ENCODE results near the gene ZNF330.

The ZNF330 gene

DNA sequence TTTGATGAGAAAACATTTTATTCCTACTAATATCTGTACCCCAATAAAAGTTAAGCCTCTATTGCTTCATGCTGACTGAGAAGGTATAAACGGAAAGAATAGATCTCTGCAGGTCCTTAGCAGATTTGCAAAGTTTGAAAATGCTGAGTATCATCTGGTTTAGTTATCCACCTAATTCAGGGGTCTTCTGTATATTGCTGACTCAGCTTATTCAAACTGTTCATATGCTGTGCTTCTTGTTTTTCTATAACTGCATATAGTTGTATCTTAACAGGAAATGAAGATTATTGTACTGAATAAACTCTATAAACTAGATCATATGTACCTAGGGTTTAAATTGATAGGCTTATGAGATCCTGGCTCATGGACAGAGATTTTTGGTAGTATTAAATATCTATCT lies 23.7 kb downstream of the ZNF330 start:
- Histone ChIP-seq H3K27me3 (ENCODE audit: insufficient read depth, poor library complexity, severe bottlenecking) (no peaks in the 10 kb centered on the region), H3K4me1 (ENCODE audit: insufficient read depth, poor library complexity, severe bottlenecking) (peaks cover 9% of the 10 kb centered on the region), H3K4me3 (ENCODE audit: severe bottlenecking) (no peak overlapping the region), H3K27ac (ENCODE audit: poor library complexity, severe bottlenecking) (no peak overlapping the region), H3K36me3 (ENCODE audit: low read depth) (no peaks in the 10 kb centered on the region), H3K9me3 (ENCODE audit: severe bottlenecking) (no peaks in the 10 kb centered on the region)
- TF ChIP-seq, protein P1, sequence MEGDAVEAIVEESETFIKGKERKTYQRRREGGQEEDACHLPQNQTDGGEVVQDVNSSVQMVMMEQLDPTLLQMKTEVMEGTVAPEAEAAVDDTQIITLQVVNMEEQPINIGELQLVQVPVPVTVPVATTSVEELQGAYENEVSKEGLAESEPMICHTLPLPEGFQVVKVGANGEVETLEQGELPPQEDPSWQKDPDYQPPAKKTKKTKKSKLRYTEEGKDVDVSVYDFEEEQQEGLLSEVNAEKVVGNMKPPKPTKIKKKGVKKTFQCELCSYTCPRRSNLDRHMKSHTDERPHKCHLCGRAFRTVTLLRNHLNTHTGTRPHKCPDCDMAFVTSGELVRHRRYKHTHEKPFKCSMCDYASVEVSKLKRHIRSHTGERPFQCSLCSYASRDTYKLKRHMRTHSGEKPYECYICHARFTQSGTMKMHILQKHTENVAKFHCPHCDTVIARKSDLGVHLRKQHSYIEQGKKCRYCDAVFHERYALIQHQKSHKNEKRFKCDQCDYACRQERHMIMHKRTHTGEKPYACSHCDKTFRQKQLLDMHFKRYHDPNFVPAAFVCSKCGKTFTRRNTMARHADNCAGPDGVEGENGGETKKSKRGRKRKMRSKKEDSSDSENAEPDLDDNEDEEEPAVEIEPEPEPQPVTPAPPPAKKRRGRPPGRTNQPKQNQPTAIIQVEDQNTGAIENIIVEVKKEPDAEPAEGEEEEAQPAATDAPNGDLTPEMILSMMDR (IDR thresholded peaks at IDR 0.05; ENCODE audit: poor library complexity, severe bottlenecking) = no peak
- ATAC-seq (ENCODE audit: low read depth) (no peak), DNase-seq (ENCODE audit: low spot score) (no peak)

DNA sequence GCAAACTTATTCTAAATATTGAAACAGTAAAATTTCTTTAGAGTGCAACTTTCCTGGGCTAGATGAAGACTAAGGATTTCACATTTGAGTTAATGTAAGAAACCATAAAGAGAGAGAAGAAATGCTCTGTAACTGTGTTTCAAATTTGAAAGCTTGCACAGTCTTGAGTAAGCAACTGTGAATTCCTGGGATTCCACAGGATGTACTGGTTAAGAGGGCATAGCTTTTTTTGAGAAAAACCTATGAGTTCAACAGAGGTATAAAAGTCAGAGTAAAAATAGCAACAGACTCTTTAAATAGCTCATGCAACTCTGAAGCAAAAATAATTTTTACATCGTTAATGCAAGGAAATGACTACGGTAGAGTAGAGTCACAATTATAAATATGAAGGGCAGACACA lies 25.5 kb downstream of the ZNF330 start:
- Histone ChIP-seq H3K4me1 (ENCODE audit: insufficient read depth, poor library complexity, severe bottlenecking) (peaks cover 9% of the 10 kb centered on the region), H3K36me3 (ENCODE audit: low read depth) (no peaks in the 10 kb centered on the region), H3K4me3 (ENCODE audit: severe bottlenecking) (no peak overlapping the region), H3K27ac (ENCODE audit: poor library complexity, severe bottlenecking) (no peak overlapping the region), H3K27me3 (ENCODE audit: insufficient read depth, poor library complexity, severe bottlenecking) (no peaks in the 10 kb centered on the region), H3K9me3 (ENCODE audit: severe bottlenecking) (no peaks in the 10 kb centered on the region)
- TF ChIP-seq, protein P1 (IDR thresholded peaks at IDR 0.05; ENCODE audit: poor library complexity, severe bottlenecking) = no peak
- ATAC-seq (ENCODE audit: low read depth) (peak; percentile 87), DNase-seq (ENCODE audit: low spot score) (no peak)

DNA sequence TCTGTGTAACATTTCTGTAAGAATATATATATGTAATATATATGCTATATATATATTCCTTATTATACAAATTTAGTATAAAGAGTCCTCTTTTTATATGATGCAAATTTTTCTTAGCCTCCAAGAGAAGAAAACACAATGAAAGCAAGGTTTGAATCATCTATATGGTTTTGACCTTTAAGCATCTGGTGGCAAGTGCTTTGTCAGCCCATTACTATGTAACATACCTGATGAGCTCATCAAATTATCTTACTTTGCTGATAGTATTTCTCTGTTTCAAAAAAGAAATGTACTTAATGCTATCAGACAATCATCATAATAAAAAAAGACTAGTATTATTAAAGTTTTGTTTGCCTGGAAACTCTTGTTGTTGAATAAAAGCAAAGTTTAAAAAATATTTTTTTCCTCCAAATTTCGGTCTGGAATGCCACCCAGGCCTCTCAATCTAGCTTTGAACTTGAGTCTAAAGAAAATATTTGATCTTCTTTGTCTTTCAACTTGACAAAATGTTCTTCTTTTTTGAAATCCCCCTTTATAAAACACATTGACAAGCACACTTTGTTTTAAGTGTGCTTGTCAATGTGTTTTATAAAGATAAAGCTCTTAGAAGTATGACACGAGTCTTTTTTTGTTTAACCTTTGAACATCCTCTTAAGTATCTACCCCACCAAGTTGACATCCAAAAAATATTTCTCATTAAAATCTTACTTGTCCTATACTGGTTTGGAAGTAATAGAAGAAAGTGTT lies 26.2 kb downstream of the ZNF330 start:
- H3K4me3 ChIP-seq (ENCODE audit: severe bottlenecking) = no peak overlapping the region
- ATAC-seq (ENCODE audit: low read depth) (peak; percentile 70; the same call in 2 of the 3 replicates), DNase-seq (ENCODE audit: low spot score) (no peak)
- no peak overlapping the region for H3K27ac ChIP-seq (ENCODE audit: poor library complexity, severe bottlenecking)
- H3K27me3 ChIP-seq (ENCODE audit: insufficient read depth, poor library complexity, severe bottlenecking) = no peaks in the 10 kb centered on the region
- no peaks in the 10 kb centered on the region for H3K9me3 ChIP-seq (ENCODE audit: severe bottlenecking)
- H3K4me1 ChIP-seq (ENCODE audit: insufficient read depth, poor library complexity, severe bottlenecking) = peaks cover 9% of the 10 kb centered on the region
- no peaks in the 10 kb centered on the region for H3K36me3 ChIP-seq (ENCODE audit: low read depth)
- TF ChIP-seq, protein P1 (IDR thresholded peaks at IDR 0.05; ENCODE audit: poor library complexity, severe bottlenecking) = no peak

DNA sequence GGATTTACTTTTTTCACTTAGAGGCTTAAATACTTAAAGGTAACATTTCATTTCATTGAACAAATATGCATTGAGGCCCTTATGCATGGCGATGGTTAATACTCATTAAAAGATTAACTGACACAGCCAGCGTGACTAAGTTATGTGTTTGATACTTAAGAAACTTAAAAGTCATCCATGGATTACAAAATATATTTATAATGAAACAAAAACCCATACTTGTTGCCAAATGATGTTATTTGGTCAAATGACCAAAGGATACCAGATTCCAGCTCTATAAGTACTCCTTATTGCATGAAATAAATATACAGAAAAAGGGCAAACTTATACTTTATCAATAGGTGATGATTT lies 26.7 kb downstream of the ZNF330 start:
- Histone ChIP-seq H3K9me3 (ENCODE audit: severe bottlenecking) (no peaks in the 10 kb centered on the region), H3K27ac (ENCODE audit: poor library complexity, severe bottlenecking) (no peak overlapping the region), H3K4me1 (ENCODE audit: insufficient read depth, poor library complexity, severe bottlenecking) (peaks cover 9% of the 10 kb centered on the region), H3K36me3 (ENCODE audit: low read depth) (no peaks in the 10 kb centered on the region), H3K4me3 (ENCODE audit: severe bottlenecking) (no peak overlapping the region), H3K27me3 (ENCODE audit: insufficient read depth, poor library complexity, severe bottlenecking) (no peaks in the 10 kb centered on the region)
- ATAC-seq (ENCODE audit: low read depth) (no peak), DNase-seq (ENCODE audit: low spot score) (no peak)
- TF ChIP-seq, protein P1 (IDR thresholded peaks at IDR 0.05; ENCODE audit: poor library complexity, severe bottlenecking) = no peak

DNA sequence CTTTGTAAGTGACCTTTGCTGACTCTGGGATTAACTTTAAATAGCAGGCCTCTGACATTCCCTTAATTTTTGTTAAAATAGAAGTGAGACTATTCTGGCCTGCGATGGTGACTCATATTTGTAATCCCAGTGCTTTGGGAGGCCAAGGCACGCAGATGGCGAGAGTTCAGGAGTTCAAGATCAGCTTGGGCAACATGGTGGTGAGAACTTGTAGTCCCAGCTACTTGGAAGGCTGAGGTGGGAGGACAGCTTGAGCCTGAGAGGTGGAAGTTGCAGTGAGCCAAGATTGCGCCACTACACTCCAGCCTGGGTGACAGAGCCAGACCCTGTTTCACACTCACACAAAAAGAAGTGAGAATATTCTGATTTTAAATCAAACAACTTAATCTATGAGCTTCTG lies 27.3 kb downstream of the ZNF330 start:
- TF ChIP-seq, protein P1 (IDR thresholded peaks at IDR 0.05; ENCODE audit: poor library complexity, severe bottlenecking) = no peak
- peaks cover 9% of the 10 kb centered on the region for H3K4me1 ChIP-seq (ENCODE audit: insufficient read depth, poor library complexity, severe bottlenecking)
- no peak for ATAC-seq (ENCODE audit: low read depth)
- no peak for DNase-seq (ENCODE audit: low spot score)
- no peak overlapping the region for H3K27ac ChIP-seq (ENCODE audit: poor library complexity, severe bottlenecking)
- H3K36me3 ChIP-seq (ENCODE audit: low read depth) = no peaks in the 10 kb centered on the region
- no peak overlapping the region for H3K4me3 ChIP-seq (ENCODE audit: severe bottlenecking)
- no peaks in the 10 kb centered on the region for H3K27me3 ChIP-seq (ENCODE audit: insufficient read depth, poor library complexity, severe bottlenecking)
- H3K9me3 ChIP-seq (ENCODE audit: severe bottlenecking) = no peaks in the 10 kb centered on the region

All from RWPE2 (cell line).